HUDEP-2 (cell line): ENCODE data around the gene FBXO41.
"Not testable (repeated sequence)": the region's sequence is repeated elsewhere in the genome, so short reads cannot be mapped to it uniquely, and the experiment has no call there.

ENCODE experiments used
- DNase-seq, 76 experiments: peaks; one replicate each; lab custom pipeline; 2025; ENCODE audit not compliant: unreplicated experiment in 76 of 76; lab: John Stamatoyannopoulos, UW

The FBXO41 gene

GRCh38 chr2:73263540-73264331, 20.5 kb downstream of the FBXO41 start:
- no peak for DNase-seq

- not testable (repeated sequence) for DNase-seq
Observed at GRCh38 chr2:73262691-73263429, 21.4 kb downstream of the FBXO41 start.

- no peak for DNase-seq
Observed at GRCh38 chr2:73262108-73262651, 22.1 kb downstream of the FBXO41 start.

- DNase-seq, result peak in 57 of 76 experiments; percentile 1 to 80 (median 54)
Observed at GRCh38 chr2:73260338-73260984, 23.8 kb downstream of the FBXO41 start.

GRCh38 chr2:73259704-73260337, 24.5 kb downstream of the FBXO41 start:
- no peak for DNase-seq

- no peak for DNase-seq
Observed at GRCh38 chr2:73259276-73259675, 25.0 kb downstream of the FBXO41 start.

GRCh38 chr2:73258913-73259215, 25.4 kb downstream of the FBXO41 start:
- no peak for DNase-seq

GRCh38 chr2:73258186-73258912, 25.9 kb downstream of the FBXO41 start:
- no peak for DNase-seq

- peak in 24 of 76 experiments; percentile 4 to 45 (median 17) for DNase-seq
Observed at GRCh38 chr2:73257425-73258125, 26.7 kb downstream of the FBXO41 start.

- no peak for DNase-seq
Observed at GRCh38 chr2:73257021-73257420, 27.3 kb downstream of the FBXO41 start.

GRCh38 chr2:73256618-73256922, 27.7 kb downstream of the FBXO41 start:
- no peak for DNase-seq

- no peak for DNase-seq
Observed at GRCh38 chr2:73255907-73256617, 28.2 kb downstream of the FBXO41 start.

GRCh38 chr2:73255007-73255644, 29.2 kb downstream of the FBXO41 start:
- no peak for DNase-seq

GRCh38 chr2:73254343-73255006, 29.8 kb downstream of the FBXO41 start:
- no peak for DNase-seq

GRCh38 chr2:73253901-73254300, 30.4 kb downstream of the FBXO41 start:
- peak in 6 of 76 experiments; percentile 6 to 39 (median 19) for DNase-seq

GRCh38 chr2:73253400-73253799, 30.9 kb downstream of the FBXO41 start:
- DNase-seq, result no peak

- DNase-seq, result no peak
Observed at GRCh38 chr2:73252238-73253027, 31.8 kb downstream of the FBXO41 start.
